DOHH2 (cell line): ENCODE data around the gene SPINK14.

ENCODE experiments used
- H3F3A ChIP-seq: fragments of 200-600 bp; sonication (generic), shearing (Covaris generic); 2 replicates; pipeline ENCODE4 v1.6.0; 2016; ENCODE audit warnings: antibody characterized with exemption, mild to moderate bottlenecking; ENCODE audit not compliant: control insufficient read depth, insufficient read depth
- H3K27ac ChIP-seq: fragments of 200-600 bp; sonication (generic); 2 replicates; pipeline ENCODE4 v1.5.1; 2014; ENCODE audit warnings: low read depth, mild to moderate bottlenecking, low read length, moderate library complexity
- H3K27me3 ChIP-seq: fragments of 200-600 bp; sonication (generic); 2 replicates; pipeline ENCODE4 v1.6.1; 2014; ENCODE audit warnings: mild to moderate bottlenecking, low read length, mixed read lengths; ENCODE audit not compliant: control insufficient read depth
- H3K36me3 ChIP-seq: fragments of 200-600 bp; sonication (generic); 2 replicates; pipeline ENCODE4 v1.6.1; 2014; ENCODE audit warnings: mild to moderate bottlenecking, low read length, moderate library complexity, mixed read lengths; ENCODE audit not compliant: control insufficient read depth
- H3K4me1 ChIP-seq: fragments of 200-600 bp; sonication (generic); 2 replicates; pipeline ENCODE4 v1.6.1; 2014; ENCODE audit warnings: mild to moderate bottlenecking, low read length, mixed read lengths; ENCODE audit not compliant: control insufficient read depth
- H3K4me2 ChIP-seq: fragments of 200-600 bp; sonication (generic); 2 replicates; pipeline ENCODE4 v1.6.0; 2014; ENCODE audit warnings: mild to moderate bottlenecking, low read length, moderate library complexity
- H3K4me3 ChIP-seq: fragments of 200-600 bp; sonication (generic); 2 replicates; pipeline ENCODE4 v1.5.1; 2014; ENCODE audit warnings: mild to moderate bottlenecking, low read length, mixed read lengths
- H3K79me2 ChIP-seq: fragments of 200-600 bp; sonication (generic); 2 replicates; pipeline ENCODE4 v1.6.1; 2014; ENCODE audit warnings: mild to moderate bottlenecking, low read length, mixed read lengths; ENCODE audit not compliant: control insufficient read depth
- H3K9me2 ChIP-seq: fragments of 200-600 bp; sonication (generic); replicated peaks from 2 replicates; pipeline ENCODE4 v1.6.1; 2014; ENCODE audit warnings: mild to moderate bottlenecking, low read length, mixed read lengths; ENCODE audit not compliant: control insufficient read depth
- H3K9me3 ChIP-seq: fragments of 200-600 bp; sonication (generic); 2 replicates; pipeline ENCODE4 v1.6.1; 2014; ENCODE audit warnings: antibody characterized with exemption, low read length, mixed read lengths; ENCODE audit not compliant: control insufficient read depth, insufficient read depth
- H4K20me1 ChIP-seq: fragments of 200-600 bp; sonication (generic); 2 replicates; pipeline ENCODE4 v1.6.0; 2014; ENCODE audit warnings: low read depth, mild to moderate bottlenecking, antibody characterized with exemption, low read length, moderate library complexity; ENCODE audit not compliant: control insufficient read depth, insufficient read depth
- CTCF ChIP-seq: fragments of 200-600 bp; sonication (generic); IDR thresholded peaks from one replicate; pipeline ENCODE4 v1.5.1; 2014; ENCODE audit warnings: antibody characterized with exemption, mild to moderate bottlenecking, low read depth, low read length; ENCODE audit not compliant: poor library complexity, severe bottlenecking
- EZH2phosphoT487 ChIP-seq: fragments of 200-600 bp; sonication (generic); IDR thresholded peaks from 2 replicates; pipeline ENCODE4 v1.6.1; 2017; ENCODE audit warnings: borderline replicate concordance, mild to moderate bottlenecking, antibody characterized with exemption, low read length, moderate library complexity, mixed read lengths

Gene SPINK14

GRCh38 chr5:148205044-148205806 lies 36.9 kb downstream of the SPINK14 start:
- Histone ChIP-seq H3K4me2 (no peak overlapping the region), H3K36me3 (no peaks in the 10 kb centered on the region), H3K9me3 (no peaks in the 10 kb centered on the region), H3K27me3 (no peaks in the 10 kb centered on the region), H3K4me1 (no peaks in the 10 kb centered on the region), H3K9me2 (no peaks in the 10 kb centered on the region), H3K27ac (no peak overlapping the region), H4K20me1 (no peaks in the 10 kb centered on the region), H3K79me2 (no peaks in the 10 kb centered on the region), H3K4me3 (no peak overlapping the region), H3F3A (no peaks in the 10 kb centered on the region)
- TF ChIP-seq CTCF: no peak
- TF ChIP-seq EZH2phosphoT487: no peak

- Histone ChIP-seq H3K9me3 (no peaks in the 10 kb centered on the region), H3K9me2 (no peaks in the 10 kb centered on the region), H3K4me3 (no peak overlapping the region), H3K79me2 (no peaks in the 10 kb centered on the region), H3F3A (no peaks in the 10 kb centered on the region), H3K4me1 (no peaks in the 10 kb centered on the region), H4K20me1 (no peaks in the 10 kb centered on the region), H3K27me3 (no peaks in the 10 kb centered on the region), H3K36me3 (no peaks in the 10 kb centered on the region), H3K27ac (no peak overlapping the region), H3K4me2 (no peak overlapping the region)
- no peak for TF ChIP-seq CTCF
- no peak for TF ChIP-seq EZH2phosphoT487
Observed at GRCh38 chr5:148205865-148206264, 37.5 kb downstream of the SPINK14 start.

DNA sequence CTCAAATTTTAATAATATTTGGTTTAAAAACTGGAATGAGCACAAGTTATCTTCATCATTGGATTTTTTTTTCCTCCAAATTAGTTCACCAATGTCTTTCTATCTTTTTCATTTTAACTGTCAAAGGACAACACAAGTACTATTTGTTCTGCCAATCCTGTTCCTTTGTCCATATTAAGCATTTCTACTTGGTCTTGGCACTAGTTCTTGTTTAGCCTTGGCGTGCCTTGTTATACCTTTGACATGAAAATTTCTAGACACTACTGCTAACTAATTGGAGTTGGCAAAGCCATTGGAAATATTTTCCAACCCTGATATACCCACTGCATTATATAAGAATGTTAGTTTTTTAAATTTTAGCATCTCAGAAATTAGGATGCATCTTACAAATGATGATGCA lies 38.3 kb downstream of the SPINK14 start:
- H3K79me2 ChIP-seq: no peaks in the 10 kb centered on the region
- no peaks in the 10 kb centered on the region for H3K27me3 ChIP-seq
- no peaks in the 10 kb centered on the region for H3K9me3 ChIP-seq
- H3K4me2 ChIP-seq: no peak overlapping the region
- no peaks in the 10 kb centered on the region for H3K4me1 ChIP-seq
- no peaks in the 10 kb centered on the region for H3K36me3 ChIP-seq
- TF ChIP-seq CTCF (no peak), EZH2phosphoT487 (no peak)
- no peaks in the 10 kb centered on the region for H3F3A ChIP-seq
- no peaks in the 10 kb centered on the region for H3K9me2 ChIP-seq
- H3K4me3 ChIP-seq: no peak overlapping the region
- no peak overlapping the region for H3K27ac ChIP-seq
- H4K20me1 ChIP-seq: no peaks in the 10 kb centered on the region
